ENCODE data around the gene CHD3.

GRCh38 chr17:7915611-7916384, 27.2 kb downstream of the CHD3 start, which contains the start of gene RNF227:
- TF ChIP-seq CTCF (IDR thresholded peaks at IDR 0.05; ENCODE audit: extremely low read depth in 1 of 2, insufficient read depth in 1 of 2, low read depth in 1 of 2, low read length in 2 of 2) (no peak), POLR2A (IDR thresholded peaks at IDR 0.05; ENCODE audit: low read depth, low read length) (no peak), JUN (IDR thresholded peaks at IDR 0.05; ENCODE audit: borderline replicate concordance, insufficient read depth, insufficient read length, low read depth) (no peak), EZH2 (IDR thresholded peaks at IDR 0.05; ENCODE audit: borderline replicate concordance, low read depth, low read length, severe bottlenecking) (no peak), POLR2AphosphoS5 (IDR thresholded peaks at IDR 0.05; ENCODE audit: insufficient read depth, low read depth, low read length) (peak; percentile 63), MYC (IDR thresholded peaks at IDR 0.05; ENCODE audit: low read depth, low read length) (no peak), FOS (IDR thresholded peaks at IDR 0.05; ENCODE audit: borderline replicate concordance, insufficient read depth, low read length) (no peak), MAX (IDR thresholded peaks at IDR 0.05; ENCODE audit: insufficient read depth, insufficient read length) (peak; percentile 95), GATA2 (IDR thresholded peaks at IDR 0.05; ENCODE audit: insufficient read depth, insufficient read length, low read depth, low read length) (no peak)
